Posterior vena cava (tissue), 2 donors: ENCODE data around the gene ZDHHC14. TPM values are rescaled to one million over a fixed set of nuclear protein-coding genes. Genes with fewer than 3 reads are reported as not detected.
A peak's percentile ranks its signal among the peaks of the same experiment; 100 is the strongest.

Source experiments
- DNase-seq: peaks from one replicate; pipeline ENCODE4 v3.0.0-alpha.2; 2020; ENCODE audit warnings: low spot score
- intact Hi-C, 2 donors: fragments of 100-400 bp; cut with DNase I; formaldehyde crosslinking; loops; one replicate each; pipeline versions ENCODE4 v1.14.1 to v1.14.2; 2022 to 2023
- total RNA-seq, 2 donors: library from RNA; stranded (reverse); fragmentation: NEBNext Ultra II Directional; extraction: Animal tissue kit (Norgen Biotek cat#: 25700); gene quantifications; one replicate each; pipeline ENCODE4 v1.2.1, GENCODE V29; 2021
- donor health status: DM: yes; HTN: yes; CAD: no.
- donor health status: DM: yes; HTN: yes; CAD: no.

The ZDHHC14 gene
- total RNA-seq, 2 donors from 2014 or later = 12.2 to 14.8 TPM

GRCh38 chr6:157614026-157614568, 233.1 kb downstream of the ZDHHC14 start:
- DNase-seq = peak; percentile 61
- intact Hi-C loops = no loop called here

DNA sequence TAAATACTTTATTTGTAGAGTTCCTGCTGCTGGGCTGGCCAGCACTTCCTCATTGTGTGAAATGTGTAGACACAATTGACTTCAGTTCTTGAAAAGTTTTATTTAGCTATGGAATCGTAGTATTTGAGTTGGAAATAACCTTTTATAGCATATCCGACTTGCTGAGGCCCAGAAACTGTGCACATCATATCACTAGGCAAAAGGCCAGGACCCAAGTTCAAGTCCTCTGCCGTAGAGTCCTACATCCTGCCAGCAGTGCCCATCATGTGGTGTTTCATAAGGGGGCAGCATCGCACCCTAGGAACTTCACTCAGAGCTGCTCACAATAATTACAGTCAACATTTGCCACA, 234.4 kb downstream of the ZDHHC14 start:
- DNase-seq = peak; percentile 78

GRCh38 chr6:157615951-157616350, 235.0 kb downstream of the ZDHHC14 start:
- intact Hi-C loops = no loop called here
- peak; percentile 66 for DNase-seq

More for the DNA sequence above, 234.4 kb downstream of the ZDHHC14 start:
- intact Hi-C loops = no loop called here

GRCh38 chr6:157620944-157621343, 240.0 kb downstream of the ZDHHC14 start:
- DNase-seq = no peak
- intact Hi-C loops = no loop called here

DNA sequence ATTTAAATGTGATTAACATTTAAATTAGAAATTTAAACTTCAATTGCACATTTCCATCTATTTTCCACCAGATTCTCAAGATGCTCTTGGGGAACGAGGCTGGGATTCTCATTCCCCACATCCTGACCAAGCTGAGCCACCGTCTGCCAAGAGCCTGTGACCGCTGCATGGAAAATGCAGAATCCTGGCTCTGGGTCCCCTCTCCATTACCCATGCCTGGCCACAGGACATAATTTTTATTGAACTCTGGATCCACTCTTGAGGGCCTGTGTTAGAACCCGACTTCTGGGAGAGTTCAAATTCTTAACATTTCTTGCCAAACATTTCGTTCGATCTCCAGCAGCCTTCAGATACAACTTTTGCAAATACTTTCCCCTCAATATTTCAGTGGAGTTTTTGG, 240.4 kb downstream of the ZDHHC14 start:
- DNase-seq = peak; percentile 84
- intact Hi-C loops = no loop called here

GRCh38 chr6:157622427-157622826, 241.4 kb downstream of the ZDHHC14 start:
- DNase-seq = no peak
- intact Hi-C loops = no loop called here

- intact Hi-C loops = loop anchor here in 1 of 2 donors (5.0 kb wide), 1 partner anchor 132 kb away; no protein-coding TSS in a partner anchor
- peak; percentile 44 for DNase-seq
Observed at GRCh38 chr6:157625111-157625510, 244.1 kb downstream of the ZDHHC14 start.

DNA sequence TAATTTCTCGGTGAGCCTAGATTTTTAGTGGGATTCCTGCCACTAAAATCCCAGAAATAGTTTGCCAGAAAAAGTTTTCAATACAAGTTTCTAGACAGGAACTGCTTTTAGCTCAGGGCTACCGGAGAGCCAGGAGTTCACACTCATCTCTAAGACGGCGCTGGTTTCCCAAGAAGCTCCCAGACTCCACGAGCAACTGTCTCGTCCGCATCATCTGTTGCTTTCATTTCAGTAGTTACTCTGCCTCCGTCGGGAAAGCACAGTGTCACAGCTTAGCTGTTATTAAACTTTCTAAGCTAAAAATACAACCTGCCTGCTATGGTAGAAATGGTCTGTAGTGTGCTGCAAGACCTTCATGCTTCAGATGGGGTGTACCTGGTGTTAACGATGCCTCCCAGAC, 244.8 kb downstream of the ZDHHC14 start:
- intact Hi-C loops = loop anchor here in 1 of 2 donors (5.0 kb wide), 1 partner anchor 132 kb away; no protein-coding TSS in a partner anchor
- DNase-seq = peak; percentile 59

- intact Hi-C loops = loop anchor here in 1 of 2 donors (5.0 kb wide), 1 partner anchor 130 kb away; no protein-coding TSS in a partner anchor
Observed at GRCh38 chr6:157627195-157627966, 246.4 kb downstream of the ZDHHC14 start.

DNA sequence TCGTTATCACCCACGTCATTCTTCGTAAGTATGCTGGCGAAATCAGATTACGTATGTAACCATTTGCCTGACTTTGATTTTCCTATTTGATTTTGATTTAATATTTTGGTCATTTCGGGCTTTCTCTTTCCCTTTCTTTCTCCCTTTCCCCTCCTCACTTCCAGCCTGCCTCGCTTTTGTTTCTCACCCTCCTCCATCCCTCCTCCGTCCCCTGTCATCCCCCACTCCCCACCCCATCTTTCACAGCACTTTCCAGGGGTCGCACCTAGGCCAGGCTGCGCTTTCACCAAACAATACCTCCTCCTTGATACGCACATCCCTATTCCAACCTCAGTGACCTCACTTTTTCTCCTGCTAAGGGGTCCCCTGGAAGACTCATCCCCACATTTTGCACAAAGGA, 247.5 kb downstream of the ZDHHC14 start:
- intact Hi-C loops = loop anchor here in 1 of 2 donors (5.0 kb wide), 1 partner anchor 129 kb away; no protein-coding TSS in a partner anchor
- peak; percentile 25 for DNase-seq

More at GRCh38 chr6:157627195-157627966, 246.4 kb downstream of the ZDHHC14 start:
- peak; percentile 56 for DNase-seq

GRCh38 chr6:157629220-157629619, 248.2 kb downstream of the ZDHHC14 start:
- intact Hi-C loops = loop anchor here in 1 of 2 donors (5.0 kb wide), 1 partner anchor 128 kb away; no protein-coding TSS in a partner anchor
- peak; percentile 60 for DNase-seq

DNA sequence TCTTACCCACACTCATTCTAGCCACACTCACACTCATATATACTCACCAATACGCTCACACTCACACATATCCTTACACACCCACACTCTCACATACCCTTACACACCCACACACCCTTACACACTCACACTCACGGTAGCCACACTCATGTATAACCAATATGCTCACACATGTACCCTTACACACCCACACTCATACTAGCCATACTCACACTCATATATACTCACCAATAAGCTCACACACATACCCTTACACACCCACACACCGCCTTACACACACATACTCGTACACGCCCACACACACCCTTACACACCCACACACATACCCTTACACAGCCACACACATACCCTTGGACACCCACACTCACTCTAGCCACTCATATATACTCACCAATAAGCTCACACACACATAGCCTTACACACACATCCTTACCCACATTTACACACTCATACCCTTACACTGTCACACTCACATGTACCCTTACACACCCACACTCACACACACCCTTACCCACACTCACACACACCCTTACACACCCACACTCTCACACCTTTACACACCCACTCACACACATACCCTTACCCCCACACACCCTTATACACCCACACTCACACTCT, 249.6 kb downstream of the ZDHHC14 start:
- intact Hi-C loops = loop anchor here in 1 of 2 donors (10.0 kb wide), 1 partner anchor 944 kb away; no protein-coding TSS in a partner anchor
- no peak for DNase-seq

- DNase-seq = peak; percentile 78
- intact Hi-C loops = loop anchor here in 1 of 2 donors (10.0 kb wide), 1 partner anchor 943 kb away; no protein-coding TSS in a partner anchor
Observed at GRCh38 chr6:157631412-157631811, 250.4 kb downstream of the ZDHHC14 start.

- intact Hi-C loops = loop anchor here in 1 of 2 donors (10.0 kb wide), 1 partner anchor 943 kb away; no protein-coding TSS in a partner anchor
- DNase-seq = peak; percentile 57
Observed at GRCh38 chr6:157631838-157632614, 251.0 kb downstream of the ZDHHC14 start.

DNA sequence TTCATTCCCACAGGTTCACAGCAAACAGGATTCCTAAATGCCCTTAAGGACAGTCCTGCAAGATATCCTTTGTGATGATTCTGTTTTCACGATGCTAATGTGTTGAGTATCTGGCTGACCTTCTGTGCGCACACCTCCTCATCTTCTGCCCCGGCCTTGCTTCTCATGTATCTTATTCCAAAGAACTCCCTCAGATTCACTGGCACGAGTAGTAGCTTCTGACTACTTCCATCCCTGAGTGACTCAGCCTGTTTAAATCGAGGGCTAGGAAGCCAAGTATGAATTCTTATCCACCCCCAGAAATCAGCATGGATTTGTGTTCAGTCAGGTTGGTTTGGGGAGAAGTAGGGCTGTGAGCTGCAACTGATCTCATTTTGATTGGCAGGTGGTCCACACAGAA, 251.8 kb downstream of the ZDHHC14 start:
- intact Hi-C loops = loop anchor here in 1 of 2 donors (10.0 kb wide), 1 partner anchor 942 kb away; no protein-coding TSS in a partner anchor

DNA sequence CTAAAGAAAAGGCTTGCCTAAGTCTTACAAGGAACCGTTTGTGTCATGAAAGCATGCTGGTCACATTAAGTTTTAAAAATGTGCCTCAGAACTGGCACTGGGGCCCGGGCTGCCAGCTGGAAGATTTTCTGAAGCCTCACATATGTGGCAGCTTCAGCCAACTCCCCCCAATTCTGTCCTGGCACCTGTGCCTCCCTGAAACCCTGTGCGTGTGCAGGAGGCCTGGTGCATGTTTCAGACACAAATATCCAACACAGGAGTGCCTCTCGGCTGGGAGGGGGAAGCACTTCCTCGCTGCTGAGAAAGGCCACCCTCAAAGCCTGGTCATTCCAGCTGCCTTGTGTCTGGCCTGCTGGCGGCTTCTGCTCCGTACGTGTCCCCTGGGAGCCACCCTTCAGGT, 253.6 kb downstream of the ZDHHC14 start:
- DNase-seq = peak; percentile 45
- intact Hi-C loops = loop anchor here in 1 of 2 donors (10.0 kb wide), 1 partner anchor 940 kb away; no protein-coding TSS in a partner anchor

More for the DNA sequence above, 251.8 kb downstream of the ZDHHC14 start:
- DNase-seq = peak; percentile 56

DNA sequence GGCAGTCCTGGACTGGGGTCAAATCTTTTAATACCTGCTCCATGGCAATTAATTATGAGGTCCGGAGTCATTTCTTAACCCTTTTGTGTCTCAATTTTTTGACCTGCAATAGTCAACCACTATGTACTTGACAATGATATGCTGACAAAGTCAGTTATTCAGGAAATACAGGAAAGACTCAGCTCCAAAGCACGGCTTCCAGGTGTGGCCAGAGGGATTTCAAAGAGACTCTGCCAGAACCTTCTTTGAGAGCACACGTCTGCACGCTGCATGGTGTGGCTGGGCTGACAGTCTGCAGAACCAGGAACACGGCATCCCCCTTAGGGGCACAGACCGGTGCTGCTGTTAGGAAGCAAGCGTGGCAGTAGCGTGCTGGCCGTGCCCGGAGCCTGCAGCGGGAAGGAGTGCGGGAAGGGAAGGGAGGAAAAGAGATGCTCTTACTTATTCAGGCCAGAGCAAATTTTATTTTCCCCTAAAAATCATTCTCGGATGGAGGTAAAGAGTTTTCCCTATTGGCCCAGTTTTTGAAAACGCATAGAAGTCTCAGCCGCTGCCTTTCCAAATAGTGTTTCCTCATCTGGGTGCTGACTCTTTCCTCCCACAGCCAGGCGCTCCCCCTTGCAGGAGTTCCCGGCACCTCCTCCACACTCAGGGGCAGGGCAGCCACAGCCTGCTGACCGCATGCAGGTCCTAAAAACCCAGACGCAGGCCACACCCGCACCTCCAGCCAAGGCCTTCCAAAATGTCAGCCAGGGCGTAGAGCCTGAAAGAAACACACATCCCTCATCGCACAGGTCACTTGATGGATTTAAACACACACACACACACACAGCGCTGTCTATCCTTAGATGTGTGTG, 254.6 kb downstream of the ZDHHC14 start:
- intact Hi-C loops = loop anchor here in 1 of 2 donors (10.0 kb wide), 1 partner anchor 939 kb away; no protein-coding TSS in a partner anchor
- peak; percentile 76 for DNase-seq

GRCh38 chr6:157637516-157637915, 256.5 kb downstream of the ZDHHC14 start:
- DNase-seq = peak; percentile 14
- intact Hi-C loops = loop anchor here in 1 of 2 donors (10.0 kb wide), 1 partner anchor 937 kb away; no protein-coding TSS in a partner anchor
